ENCODE results near the gene ZNF491. TPM values are rescaled to one million over a fixed set of nuclear protein-coding genes. Genes with fewer than 3 reads are reported as not detected.

ZNF491 gene
- total RNA-seq, 1 experiment from 2014 or later: 0.98 TPM

GRCh38 chr19:11814029-11814699, 15.8 kb downstream of the ZNF491 start, which contains the start of gene ZNF440:
TSS of gene ZNF440 (plus strand) at chr19:11814273. CDS start at chr19:11814448, 175 bp downstream.
- in situ Hi-C loops (cut with HindIII; ENCODE audit: low pct_unique_long_range_greater_than_20kb, low sequenced_read_pairs): no loop called here
- POLR2A ChIA-PET: no interaction called here
- CTCF ChIA-PET: interaction anchor here (1.5 kb wide), 1 partner anchor 16 kb away, joined by 9 read pairs; the partner anchor contains the start of gene ZNF491

GRCh38 chr19:11814700-11815035, 16.3 kb downstream of the ZNF491 start:
- in situ Hi-C loops (cut with HindIII; ENCODE audit: low pct_unique_long_range_greater_than_20kb, low sequenced_read_pairs) (no loop called here), intact Hi-C loops (cut with micrococcal nuclease; ENCODE audit: unreplicated experiment) (no loop called here)
- Histone ChIP-seq H3K4me3 (ENCODE audit: low read depth in 2 of 2, low read length in 2 of 2) (peak overlapping the region; percentile 82 to 86), H3K9me3 (ENCODE audit: control insufficient read depth, insufficient read depth, low read depth, low read length) (no peaks in the 10 kb centered on the region), H3K27me3 (ENCODE audit: control insufficient read depth, insufficient read depth, low read length) (no peaks in the 10 kb centered on the region), H3K27ac (ENCODE audit: low read length) (peak overlapping the region; percentile 83), H3K36me3 (ENCODE audit: control insufficient read depth, insufficient read depth, low read length) (no peaks in the 10 kb centered on the region; the same call in 1 of the 2 replicates), H3K4me1 (ENCODE audit: control insufficient read depth, insufficient read depth, low read length) (0 out of 2 replicates have a peak, but pooled peaks cover 3% of the 10 kb centered on the region)
- ChIA-PET POLR2A (no interaction called here), CTCF (interaction anchor here (0.7 to 1.5 kb wide), 2 partner anchors 17 to 300 kb away, joined by 8 to 9 read pairs; partner anchors contain the start of gene ZNF491)
- BruUV-seq (replicated peaks): no TSS peak
- no peak for DNase-seq (ENCODE audit: low read depth, low spot score)
- peak; percentile 67 for ATAC-seq
- no peak for TF ChIP-seq REST (IDR thresholded peaks at IDR 0.05; ENCODE audit: insufficient read depth in 1 of 2, low read depth in 2 of 2, low read length in 1 of 2)
- TF ChIP-seq CTCF (IDR thresholded peaks at IDR 0.05): no peak
- no peak for TF ChIP-seq SIN3A (IDR thresholded peaks at IDR 0.05; ENCODE audit: borderline replicate concordance, insufficient read depth, low read depth, low read length)
- TF ChIP-seq TCF7L2 (IDR thresholded peaks at IDR 0.05; ENCODE audit: low read depth, low read length): no peak

More at GRCh38 chr19:11814029-11814699, 15.8 kb downstream of the ZNF491 start, which contains the start of gene ZNF440:
- Histone ChIP-seq H3K27ac (ENCODE audit: low read length) (peak within 1 kb of the TSS; percentile 83), H3K36me3 (ENCODE audit: control insufficient read depth, insufficient read depth, low read length) (no peaks in the 10 kb centered on the region; the same call in 1 of the 2 replicates), H3K4me1 (ENCODE audit: control insufficient read depth, insufficient read depth, low read length) (0 out of 2 replicates have a peak, but pooled peaks cover 3% of the 10 kb centered on the region), H3K4me3 (ENCODE audit: low read depth in 2 of 2, low read length in 2 of 2) (peak within 1 kb of the TSS; percentile 82 to 86), H3K9me3 (ENCODE audit: control insufficient read depth, insufficient read depth, low read depth, low read length) (peaks cover under 1% of the 10 kb centered on the region; the same call in 1 of the 2 replicates), H3K27me3 (ENCODE audit: control insufficient read depth, insufficient read depth, low read length) (no peaks in the 10 kb centered on the region)
- TF ChIP-seq SIN3A (IDR thresholded peaks at IDR 0.05; ENCODE audit: borderline replicate concordance, insufficient read depth, low read depth, low read length) (no peak), TCF7L2 (IDR thresholded peaks at IDR 0.05; ENCODE audit: low read depth, low read length) (no peak), POLR2AphosphoS5 (IDR thresholded peaks at IDR 0.05; ENCODE audit: low read depth, low read length) (peak; percentile 80), CTCF (IDR thresholded peaks at IDR 0.05) (no peak), REST (IDR thresholded peaks at IDR 0.05; ENCODE audit: insufficient read depth in 1 of 2, low read depth in 2 of 2, low read length in 1 of 2) (no peak)
- TSS peak; percentile 79 for BruUV-seq (replicated peaks)
- intact Hi-C loops (cut with micrococcal nuclease; ENCODE audit: unreplicated experiment): no loop called here
- DNase-seq (ENCODE audit: low read depth, low spot score) (peak; percentile 52), ATAC-seq (peak; percentile 100)
